Urothelium cell line (cell line): ENCODE measurements around the gene MPV17L2.
"Not testable (repeated sequence)": the region's sequence is repeated elsewhere in the genome, so short reads cannot be mapped to it uniquely, and the experiment has no call there.

Experiments used
- DNase-seq: peaks from one replicate; pipeline ENCODE4 v3.0.0; 2011; ENCODE audit warnings: low spot score, mixed read lengths
- FAIRE-seq: peaks from 2 replicates; lab custom pipeline; 2011; peaks lifted over from hg19 to GRCh38; lab: Jason Lieb, UNC

MPV17L2 gene

GRCh38 chr19:18192673-18193387 is at the start of gene MPV17L2:
Gene MPV17L2 (plus strand): TSS chr19:18193218. CDS start chr19:18193282, 64 bp downstream.
- DNase-seq (peak; percentile 92), FAIRE-seq (peak; percentile 77)

GRCh38 chr19:18143902-18144301 is 49.1 kb upstream of the MPV17L2 start:
- DNase-seq (no peak), FAIRE-seq (no peak)

DNA sequence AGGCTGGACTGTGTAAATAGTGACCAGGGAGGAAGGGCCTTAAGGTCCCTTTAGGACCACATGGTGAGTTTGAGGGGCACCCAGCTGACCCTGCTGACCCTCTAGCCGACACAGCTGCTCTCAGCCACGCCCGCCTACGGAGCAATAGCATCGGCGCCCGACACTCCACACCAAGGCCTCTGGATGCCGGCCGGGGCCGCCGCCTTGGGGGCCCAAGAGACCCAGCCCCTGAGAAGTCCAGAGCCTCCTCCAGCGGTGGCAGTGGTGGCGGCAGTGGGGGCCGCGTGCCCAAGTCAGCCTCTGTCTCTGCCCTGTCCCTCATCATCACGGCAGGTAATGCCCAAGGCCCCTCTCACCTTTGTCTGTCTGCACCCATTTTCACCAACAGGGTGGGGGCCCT is 48.7 kb upstream of the MPV17L2 start:
- FAIRE-seq, result no peak

DNA sequence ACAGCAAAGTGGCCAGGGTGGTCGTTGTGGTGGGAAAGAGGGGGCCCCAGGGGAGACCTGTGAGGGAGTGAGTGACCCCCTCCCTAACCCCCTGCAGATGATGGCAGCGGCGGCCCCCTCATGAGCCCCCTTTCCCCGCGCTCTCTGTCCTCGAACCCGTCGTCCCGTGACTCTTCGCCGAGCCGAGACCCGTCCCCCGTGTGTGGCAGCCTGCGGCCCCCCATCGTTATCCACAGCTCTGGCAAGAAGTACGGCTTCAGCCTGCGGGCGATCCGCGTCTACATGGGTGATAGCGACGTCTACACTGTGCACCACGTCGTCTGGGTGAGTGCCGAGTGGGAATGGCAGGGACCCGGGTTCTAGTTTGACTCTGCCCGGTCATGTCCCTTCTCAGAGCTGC is 48.1 kb upstream of the MPV17L2 start:
- FAIRE-seq (no peak), DNase-seq (no peak)

More for the DNA sequence above, 48.7 kb upstream of the MPV17L2 start:
- no peak for DNase-seq

DNA sequence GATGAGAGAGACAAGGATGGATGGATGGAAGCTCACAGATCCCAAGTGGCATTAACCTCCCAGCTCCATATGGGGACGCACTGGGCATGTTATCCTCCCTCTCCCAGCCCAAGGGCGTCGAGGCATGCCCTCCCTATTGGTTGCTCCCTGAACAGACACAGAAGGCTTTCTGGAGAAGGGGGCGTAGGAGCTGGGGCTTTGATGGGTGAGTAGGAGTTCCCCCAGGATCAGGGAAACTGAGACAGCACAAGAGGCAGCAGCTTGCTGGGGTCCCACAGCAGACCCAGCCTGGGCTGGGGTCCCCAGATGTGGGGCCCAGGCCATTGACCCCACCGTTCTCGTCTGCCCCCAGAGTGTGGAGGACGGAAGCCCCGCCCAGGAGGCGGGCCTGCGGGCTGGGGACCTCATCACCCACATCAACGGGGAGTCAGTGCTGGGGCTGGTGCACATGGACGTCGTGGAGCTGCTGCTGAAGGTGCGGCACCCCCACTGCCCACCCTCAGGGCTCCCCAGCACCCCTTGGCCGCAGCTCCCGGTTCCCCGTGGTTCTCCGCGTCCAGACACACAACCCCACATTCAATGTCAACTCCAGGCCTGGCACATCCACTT is 47.5 kb upstream of the MPV17L2 start:
- no peak for FAIRE-seq
- no peak for DNase-seq

- DNase-seq (no peak), FAIRE-seq (no peak)
Observed at GRCh38 chr19:18147396-18147795, 45.6 kb upstream of the MPV17L2 start.

DNA sequence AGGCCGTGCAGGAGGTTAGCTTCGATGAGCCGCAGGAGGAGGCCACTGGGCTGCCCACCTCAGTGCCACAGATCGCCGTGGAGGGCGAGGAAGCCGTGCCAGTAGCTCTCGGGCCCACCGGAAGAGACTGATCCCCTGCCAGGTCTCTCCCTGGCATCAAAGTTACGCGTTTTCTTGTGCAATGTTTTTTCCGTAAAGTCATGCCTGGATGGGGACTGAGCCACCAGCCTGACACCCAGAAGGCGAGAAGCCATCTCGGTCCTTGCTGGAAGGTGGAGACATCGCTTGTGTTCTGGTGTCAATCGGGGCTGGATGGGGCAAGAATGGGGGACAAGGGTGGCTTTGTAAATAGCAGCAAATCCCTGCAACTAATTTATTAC is 43.4 kb upstream of the MPV17L2 start:
- DNase-seq (no peak), FAIRE-seq (no peak)

DNA sequence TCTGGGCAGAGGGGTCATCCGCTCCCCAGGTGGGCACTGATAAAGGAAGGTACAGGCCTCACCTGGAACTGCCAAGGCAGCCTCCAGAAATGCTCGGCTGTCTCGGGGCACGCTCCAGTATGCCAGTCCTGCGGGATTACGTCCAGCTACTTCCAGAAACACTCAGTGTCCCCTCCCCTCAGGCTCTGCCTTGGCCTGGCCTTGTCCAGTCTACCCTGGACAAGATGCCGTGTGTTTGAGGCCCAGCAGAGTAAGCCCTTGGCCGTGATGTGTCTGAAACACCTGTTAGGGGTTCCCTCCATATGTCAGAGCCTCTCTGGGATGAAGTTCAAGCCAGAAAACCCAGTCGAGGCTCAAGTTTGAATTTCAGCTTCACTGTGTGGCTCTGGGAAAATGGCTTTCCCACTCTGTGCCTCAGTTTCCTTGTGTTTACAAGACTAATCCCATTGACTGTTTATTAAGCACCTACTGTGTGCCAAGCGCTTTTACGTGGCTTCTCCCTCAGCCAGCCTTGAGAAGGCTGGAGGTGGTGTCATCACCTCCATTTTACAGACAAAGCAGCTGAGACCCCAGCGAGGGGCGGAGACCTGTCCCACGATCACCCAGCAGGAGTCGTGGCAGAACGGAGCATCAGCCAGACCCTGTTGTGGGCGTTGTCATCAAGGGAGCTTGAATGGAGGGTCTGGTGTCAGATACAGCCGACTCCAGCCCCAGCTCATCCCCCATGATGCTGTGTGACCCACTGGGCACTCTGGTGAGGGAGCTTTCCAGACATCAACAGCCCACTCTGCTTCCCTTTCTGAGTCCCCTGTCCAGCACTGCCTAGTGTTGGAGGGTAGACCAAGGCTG is 42.0 kb upstream of the MPV17L2 start:
- no peak for DNase-seq
- FAIRE-seq, result no peak

- DNase-seq, result peak; percentile 92
- FAIRE-seq, result peak; percentile 20
Observed at GRCh38 chr19:18152442-18152816, 40.6 kb upstream of the MPV17L2 start.

- peak; percentile 96 for DNase-seq
- FAIRE-seq, result peak; percentile 5
Observed at GRCh38 chr19:18152817-18153555, 40.0 kb upstream of the MPV17L2 start, which contains the start of gene PIK3R2. Gene PIK3R2 (plus strand): TSS chr19:18153163. CDS start chr19:18155880, 2,717 bp downstream.

DNA sequence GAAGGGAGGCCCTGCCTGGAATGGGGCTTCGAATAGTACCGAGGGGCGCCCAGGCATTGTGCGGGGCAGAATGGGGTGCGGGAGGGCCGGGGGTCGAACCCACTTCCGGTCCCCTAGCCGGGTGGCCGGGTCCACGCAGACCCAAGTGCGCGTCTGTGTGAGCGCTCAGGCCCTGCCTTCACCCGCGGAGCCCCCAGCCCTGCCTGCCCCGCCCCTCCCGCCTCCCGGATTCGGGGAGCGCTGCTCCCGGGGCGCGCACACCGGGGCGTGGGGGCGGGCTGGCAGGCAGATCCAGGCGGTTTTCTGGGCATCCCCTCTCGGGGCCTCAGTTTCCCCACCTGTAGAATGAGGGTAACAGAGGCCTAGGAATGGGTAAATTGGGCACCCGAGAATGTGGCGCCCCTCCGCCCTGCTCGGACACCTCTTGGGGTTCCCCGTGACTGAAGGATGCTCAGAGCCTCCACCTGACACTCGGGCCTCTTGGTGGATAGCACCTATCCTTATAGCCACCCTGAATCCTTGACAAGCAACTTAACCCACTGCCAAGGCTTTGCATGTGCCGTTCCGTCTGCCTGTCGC is 39.4 kb upstream of the MPV17L2 start:
- FAIRE-seq (no peak), DNase-seq (no peak)

DNA sequence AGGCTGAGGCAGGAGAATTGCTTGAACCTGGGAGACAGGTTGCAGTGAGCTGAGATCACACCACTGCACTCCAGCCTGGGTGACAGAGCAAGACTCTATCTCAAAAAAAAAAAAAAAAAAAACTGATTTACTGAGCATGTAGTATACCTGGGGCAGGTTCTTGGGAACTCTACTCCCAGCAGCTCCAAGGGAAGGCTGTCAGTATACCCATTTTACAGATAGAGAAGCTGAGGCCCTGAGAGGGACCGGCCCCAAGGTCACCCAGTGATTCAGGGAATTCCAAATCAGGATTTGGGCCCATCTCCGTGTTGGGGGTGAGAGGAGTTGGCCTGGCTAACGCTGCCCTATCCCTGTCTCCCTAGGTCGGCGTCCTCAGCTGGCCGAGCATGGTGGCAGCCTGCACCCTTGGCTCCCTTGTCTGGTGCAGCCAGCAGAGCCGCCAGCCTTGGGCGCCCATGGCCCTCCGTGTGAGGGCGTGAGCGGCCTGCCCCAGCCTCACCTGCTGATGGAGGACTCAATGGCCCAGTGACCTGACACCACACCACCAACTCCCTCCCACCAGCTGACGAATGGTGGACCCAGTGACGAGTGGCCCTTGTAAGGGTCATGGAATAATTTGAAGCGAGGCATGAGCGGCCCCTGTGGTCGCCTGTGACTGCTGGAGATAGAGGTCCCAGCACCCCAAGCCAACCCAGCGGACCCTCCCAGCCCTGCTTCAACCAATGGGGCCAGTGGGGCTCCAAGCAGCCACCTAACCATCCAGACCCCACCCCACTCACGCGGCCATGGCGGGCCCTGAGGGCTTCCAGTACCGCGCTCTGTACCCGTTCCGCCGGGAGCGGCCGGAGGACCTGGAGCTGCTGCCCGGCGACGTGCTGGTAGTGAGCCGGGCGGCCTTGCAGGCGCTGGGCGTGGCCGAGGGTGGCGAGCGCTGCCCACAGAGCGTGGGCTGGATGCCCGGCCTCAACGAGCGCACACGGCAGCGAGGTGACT is 37.6 kb upstream of the MPV17L2 start:
- DNase-seq (no peak), FAIRE-seq (no peak)

GRCh38 chr19:18156268-18156667 is 36.8 kb upstream of the MPV17L2 start:
- no peak for DNase-seq
- FAIRE-seq, result no peak

DNA sequence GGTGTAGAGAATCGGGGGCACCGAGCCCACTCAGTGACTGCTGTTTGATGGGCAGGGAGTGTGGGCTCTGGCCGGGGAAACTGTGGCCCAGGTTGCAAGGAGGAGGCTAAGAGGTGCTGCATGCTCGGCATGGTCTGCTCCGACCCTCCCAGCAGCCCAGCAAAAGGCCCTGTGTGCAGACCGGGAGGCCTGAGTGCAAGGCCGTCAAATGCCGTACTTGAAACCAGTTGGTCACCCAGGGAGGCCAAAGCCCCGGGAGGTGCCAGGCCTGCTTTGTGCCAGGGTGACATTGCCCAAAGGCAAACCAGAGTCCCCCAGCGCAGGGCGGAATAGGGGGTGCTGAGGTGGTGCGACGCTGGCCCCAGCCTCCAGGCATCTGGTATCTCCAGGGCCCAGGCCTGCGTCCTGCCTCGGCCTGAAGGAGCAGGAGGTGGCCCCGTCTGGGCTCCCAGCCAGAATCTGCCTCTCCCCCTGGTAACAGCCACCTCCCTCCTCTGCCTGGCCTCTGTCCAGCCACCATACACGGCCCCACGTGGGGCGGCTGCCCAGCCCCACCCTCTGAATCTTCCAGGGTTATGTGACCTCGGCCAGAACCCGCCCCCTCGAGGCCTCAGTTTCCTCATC is 36.1 kb upstream of the MPV17L2 start:
- peak; percentile 85 for DNase-seq
- FAIRE-seq, result no peak

- DNase-seq, result no peak
- no peak for FAIRE-seq
Observed at GRCh38 chr19:18157465-18158063, 35.5 kb upstream of the MPV17L2 start.

DNA sequence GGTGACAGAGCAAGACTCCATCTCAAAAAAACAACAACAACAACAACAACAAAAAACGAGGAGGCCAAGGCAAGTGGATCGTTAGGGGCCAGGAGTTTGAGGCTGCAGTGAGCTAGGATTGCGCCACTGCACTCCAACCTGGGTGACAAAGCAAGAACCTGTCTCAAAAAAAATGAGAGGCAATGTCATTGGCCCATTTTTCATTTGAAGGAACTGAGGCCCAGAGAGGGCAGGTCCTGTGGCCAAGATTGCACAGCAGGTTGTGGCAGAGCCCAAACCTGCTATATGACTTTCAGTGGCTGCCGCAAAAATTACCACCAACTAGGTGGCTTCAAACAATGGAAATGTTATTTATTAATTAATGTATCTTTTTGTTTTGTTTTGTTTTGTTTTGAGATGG is 34.6 kb upstream of the MPV17L2 start:
- FAIRE-seq, result no peak

GRCh38 chr19:18159059-18159616 is 33.9 kb upstream of the MPV17L2 start:
- not testable (repeated sequence) for FAIRE-seq, DNase-seq

More for the DNA sequence above, 34.6 kb upstream of the MPV17L2 start:
- DNase-seq, result no peak

DNA sequence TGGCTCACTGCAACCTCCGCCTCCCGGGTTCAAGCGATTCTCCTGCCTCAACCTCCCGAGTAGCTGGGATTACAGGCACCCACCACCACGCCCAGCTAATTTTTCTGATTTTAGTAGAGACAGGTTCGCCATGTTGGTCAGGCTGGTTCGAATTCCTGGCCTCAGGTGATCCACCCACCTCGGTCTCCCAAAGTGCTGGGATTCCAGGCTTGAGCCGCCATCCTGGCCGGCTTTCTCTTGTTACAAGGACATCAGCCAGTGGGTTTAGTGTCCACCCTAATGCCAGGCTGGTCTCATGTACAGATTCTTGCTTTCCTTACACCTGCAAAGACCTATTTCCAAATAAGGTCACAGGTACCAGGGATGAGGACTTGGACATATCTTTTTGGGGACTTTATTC is 33.2 kb upstream of the MPV17L2 start:
- DNase-seq (no peak), FAIRE-seq (no peak)
